Suppressor macrophage treated with lipopolysaccharide for 4 hours (primary cell): ENCODE measurements around the gene ECI1.

Source experiments
- DNase-seq: peaks from one replicate; pipeline ENCODE4 v3.0.0-alpha.2; 2020

ECI1 gene

GRCh38 chr16:2251296-2252111 lies at the start of gene ECI1:
Gene ECI1 (minus strand): TSS chr16:2251587. CDS start chr16:2251566, 21 bp downstream.
- peak; percentile 97 for DNase-seq

GRCh38 chr16:2299915-2300192 lies 48.5 kb upstream of the ECI1 start:
- DNase-seq, result no peak

DNA sequence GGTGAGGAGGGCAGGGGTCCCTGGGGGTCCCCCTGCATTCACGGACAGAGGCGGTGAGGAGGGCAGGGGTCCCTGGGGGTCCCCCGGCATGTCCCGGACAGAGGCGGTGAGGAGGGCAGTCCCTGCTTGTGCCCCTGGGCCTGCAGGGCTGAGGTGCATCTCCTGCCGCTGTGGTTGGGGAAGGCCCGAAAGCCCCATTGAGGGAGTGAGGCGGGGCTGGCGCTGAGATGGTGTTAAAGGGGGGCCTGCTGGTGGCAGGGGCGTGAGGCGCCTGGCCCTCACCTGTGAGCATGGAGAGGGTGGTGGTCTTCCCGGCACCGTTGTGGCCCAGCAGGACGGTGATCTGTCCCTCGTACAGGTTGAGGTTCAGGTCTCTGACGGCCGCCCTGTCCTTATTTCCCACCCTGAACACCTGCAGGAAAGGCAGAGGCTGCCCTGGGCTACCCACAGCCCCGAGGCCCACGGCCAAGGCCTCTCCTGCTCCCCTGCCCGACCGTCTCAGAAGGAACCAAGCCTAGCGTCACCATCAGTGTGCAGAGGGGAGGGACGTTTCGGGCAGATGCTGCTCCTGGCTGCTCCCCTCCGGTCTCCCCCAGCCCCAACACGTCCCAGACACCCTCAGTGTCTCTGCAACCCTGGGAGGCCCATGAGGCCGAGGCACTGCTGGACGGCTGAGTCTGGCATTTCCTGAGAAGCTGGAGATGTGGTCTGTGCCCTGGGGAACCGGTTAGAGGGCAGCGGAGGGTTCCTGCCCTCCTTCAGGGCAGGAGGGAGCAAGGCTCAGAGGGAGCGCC lies 47.9 kb upstream of the ECI1 start:
- DNase-seq, result no peak

- DNase-seq, result no peak
Observed at GRCh38 chr16:2298621-2299020, 47.2 kb upstream of the ECI1 start.

GRCh38 chr16:2297506-2297860 lies 46.1 kb upstream of the ECI1 start:
- DNase-seq, result no peak

- peak; percentile 35 for DNase-seq
Observed at GRCh38 chr16:2296661-2297505, 45.5 kb upstream of the ECI1 start.

GRCh38 chr16:2295056-2295798 lies 43.8 kb upstream of the ECI1 start:
- DNase-seq, result peak; percentile 1

- DNase-seq, result no peak
Observed at GRCh38 chr16:2292221-2292620, 40.8 kb upstream of the ECI1 start.

- no peak for DNase-seq
Observed at GRCh38 chr16:2289282-2289681, 37.9 kb upstream of the ECI1 start.

GRCh38 chr16:2288726-2289125 lies 37.3 kb upstream of the ECI1 start:
- no peak for DNase-seq

DNA sequence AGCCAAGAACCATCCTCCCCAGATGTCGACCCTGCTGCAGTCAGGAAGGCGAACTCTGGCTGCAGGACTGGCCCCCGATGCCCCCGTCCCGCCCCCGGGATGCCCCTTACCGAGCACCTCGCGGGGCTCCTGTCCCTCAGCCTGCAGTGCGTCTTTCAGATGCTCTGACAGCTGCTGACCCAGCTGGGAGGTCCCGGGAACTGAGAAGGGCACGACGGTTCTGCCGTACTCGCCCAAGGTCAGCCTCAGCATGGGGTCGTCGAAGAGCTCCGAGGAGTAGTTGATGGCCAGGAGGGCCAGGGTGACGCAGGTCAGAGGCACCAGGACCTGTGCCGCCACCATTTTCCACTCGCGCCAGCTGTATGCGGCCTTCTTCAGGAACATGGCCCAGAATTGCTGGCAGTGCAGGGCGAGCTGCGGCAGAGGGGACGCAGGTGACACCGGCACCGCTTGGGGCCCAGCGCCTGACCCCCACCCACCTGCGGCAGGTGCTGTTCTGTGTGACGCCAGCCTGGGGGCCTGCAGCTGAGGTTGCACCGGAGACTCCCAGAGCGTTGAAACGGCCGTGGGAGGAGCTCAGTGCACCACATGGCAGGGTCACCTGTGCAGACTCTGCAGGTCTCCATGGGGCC lies 36.6 kb upstream of the ECI1 start:
- DNase-seq, result no peak

DNA sequence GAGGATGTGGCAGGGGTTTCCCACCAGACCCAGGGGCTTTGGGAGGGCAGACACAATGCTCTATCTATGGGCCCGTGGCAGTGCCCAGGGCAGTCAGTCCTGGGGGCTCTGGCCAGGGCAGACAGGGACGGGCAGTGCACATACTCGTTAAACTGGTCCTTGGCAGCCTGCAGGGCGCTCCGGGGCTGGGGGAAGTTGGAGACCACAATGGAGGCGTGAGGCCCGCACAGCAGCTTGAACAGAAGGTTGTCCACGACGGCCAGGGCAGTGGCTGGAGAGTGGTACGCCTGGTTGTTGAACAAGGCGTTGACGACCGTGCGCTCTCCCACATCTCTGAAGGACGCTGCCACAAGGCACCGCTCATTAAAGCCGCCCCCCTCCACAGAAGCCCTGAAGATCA lies 35.2 kb upstream of the ECI1 start:
- DNase-seq, result no peak

DNA sequence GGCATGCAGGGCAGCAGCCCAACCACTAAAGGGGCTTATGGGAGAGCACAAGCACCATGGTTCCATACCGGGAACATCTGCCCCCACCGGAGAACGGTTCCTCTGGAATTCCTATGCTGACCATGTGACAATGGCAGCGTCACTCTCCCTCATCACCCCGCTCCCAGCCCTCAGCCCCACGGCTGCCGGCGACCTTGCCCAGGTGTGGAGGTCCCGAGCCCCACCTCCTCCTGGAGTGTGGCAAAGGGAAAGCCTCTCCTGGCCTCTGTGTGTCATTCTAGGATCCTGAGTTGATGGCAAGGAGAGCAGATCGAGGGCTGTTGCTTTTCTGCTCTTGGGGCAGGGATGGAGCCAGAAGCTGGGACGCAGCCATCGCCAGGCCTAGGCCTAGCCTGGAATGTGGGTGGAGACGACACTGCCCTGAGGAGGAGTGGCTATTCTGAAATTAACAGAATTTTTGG lies 34.4 kb upstream of the ECI1 start:
- DNase-seq, result no peak

GRCh38 chr16:2284797-2285576 lies 33.6 kb upstream of the ECI1 start:
- DNase-seq, result no peak

DNA sequence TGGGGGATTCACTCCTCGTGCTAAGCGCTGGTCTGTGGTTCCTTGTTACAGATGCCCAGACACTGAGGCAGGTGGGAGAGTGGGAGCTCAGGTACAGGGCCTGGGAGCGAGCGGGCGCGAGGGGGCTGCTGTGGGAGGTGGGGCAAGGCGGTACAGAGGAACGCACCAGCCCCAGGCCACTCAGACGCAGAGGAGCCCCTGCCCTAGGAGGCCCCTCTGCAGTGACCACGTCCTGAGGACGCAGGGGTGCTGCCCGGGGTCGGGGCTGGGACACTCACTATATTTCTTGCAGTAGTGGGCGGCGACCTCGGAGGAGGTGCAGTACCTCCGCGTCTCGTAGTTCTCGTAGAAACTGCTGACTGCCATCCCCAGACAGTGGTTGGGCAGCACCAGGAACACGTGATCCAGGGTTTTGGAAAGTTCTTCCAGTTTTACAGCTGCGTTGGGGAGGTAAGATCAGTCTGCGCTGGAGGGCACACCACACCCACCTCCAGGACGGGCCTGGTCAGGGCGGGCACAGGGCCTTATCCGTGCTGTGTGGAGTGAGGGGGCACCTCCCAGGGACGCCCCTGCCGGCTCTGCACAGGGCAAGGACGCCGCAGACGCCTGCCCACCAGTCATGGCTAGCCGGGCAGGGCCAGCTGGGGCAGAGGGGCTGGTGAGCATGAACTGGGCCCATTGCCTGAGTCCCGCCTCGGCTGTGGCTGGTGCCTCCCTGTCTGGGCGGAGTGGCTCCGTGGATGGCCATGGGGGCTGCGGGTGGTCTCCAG lies 32.8 kb upstream of the ECI1 start:
- no peak for DNase-seq

DNA sequence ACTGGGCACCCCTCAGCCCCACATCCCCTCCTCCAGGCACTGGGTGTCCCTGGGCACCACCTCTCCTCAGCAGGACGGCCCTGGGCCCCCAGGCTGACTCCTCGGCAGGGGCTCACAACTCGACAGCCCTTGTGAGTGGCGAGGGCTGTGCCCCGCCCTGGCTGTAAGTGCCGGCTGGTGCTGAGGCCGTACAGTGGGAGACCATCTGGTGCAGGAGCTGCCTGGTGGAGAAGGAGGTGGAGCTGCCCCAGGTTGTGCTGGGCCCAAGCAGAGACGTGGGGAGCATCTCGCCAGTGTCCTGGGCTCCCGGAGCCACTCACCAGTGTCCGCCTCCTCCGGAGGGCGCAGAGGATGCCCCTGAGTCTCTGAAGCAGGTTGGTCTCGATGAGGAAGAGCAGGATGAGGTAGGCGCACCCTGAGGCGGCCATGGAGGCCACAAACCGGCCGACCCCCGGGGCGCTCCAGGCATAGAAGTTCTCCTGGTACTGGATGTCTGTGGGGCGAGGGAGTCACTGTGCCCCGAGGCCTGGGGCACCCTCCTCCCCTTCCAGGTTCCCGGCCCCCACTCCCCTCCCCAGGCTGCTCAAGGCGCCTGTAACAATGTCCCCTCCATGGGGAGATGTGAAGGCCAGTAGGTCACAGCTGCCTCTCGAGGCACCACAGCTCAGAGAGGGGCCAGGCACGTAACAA lies 31.6 kb upstream of the ECI1 start:
- DNase-seq, result no peak

DNA sequence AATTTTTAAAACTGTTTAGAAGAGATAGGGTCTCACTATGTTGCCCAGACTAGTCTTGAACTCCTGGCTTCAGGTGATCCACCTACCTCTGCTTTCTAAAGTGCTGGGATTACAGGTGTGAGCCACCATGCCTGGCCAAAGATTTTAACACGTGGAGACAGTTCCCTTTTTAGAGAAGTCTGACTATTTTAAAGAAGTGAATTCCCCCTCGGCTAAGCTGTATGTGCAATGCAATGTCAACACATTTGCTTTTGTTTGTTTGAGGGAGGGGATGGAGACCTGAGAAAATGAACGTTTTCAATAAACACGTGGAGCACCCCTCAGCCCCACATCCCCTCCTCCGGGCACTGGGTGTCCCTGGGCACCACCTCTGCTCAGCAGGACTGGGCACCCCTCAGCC lies 30.9 kb upstream of the ECI1 start:
- DNase-seq, result no peak

DNA sequence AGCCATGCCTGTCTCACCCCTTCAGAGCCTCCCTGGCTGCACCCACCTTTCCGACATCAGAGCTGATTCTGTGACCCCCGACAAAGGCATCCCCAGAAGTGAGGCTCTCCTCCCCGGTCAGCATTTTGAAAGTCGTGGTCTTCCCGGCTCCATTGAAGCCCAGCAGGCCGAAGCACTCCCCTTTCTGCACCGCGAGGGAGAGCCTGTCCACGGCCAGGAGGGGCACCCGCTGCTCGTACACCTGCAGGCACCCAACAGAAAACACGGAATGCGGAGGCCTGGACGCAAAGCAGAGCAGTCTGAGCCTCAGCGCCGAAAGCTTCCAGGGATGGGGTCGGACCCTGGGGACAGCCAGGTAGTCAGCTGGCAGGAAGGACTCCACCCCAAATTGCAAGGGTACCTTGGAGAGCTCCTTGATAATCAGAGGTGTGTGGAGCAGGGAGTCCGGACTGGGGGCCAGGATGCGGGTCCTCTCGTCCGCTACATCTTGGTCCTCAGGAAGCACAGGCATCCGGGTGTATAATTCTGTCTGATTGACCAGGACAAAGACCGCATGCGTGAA lies 29.7 kb upstream of the ECI1 start:
- no peak for DNase-seq

DNA sequence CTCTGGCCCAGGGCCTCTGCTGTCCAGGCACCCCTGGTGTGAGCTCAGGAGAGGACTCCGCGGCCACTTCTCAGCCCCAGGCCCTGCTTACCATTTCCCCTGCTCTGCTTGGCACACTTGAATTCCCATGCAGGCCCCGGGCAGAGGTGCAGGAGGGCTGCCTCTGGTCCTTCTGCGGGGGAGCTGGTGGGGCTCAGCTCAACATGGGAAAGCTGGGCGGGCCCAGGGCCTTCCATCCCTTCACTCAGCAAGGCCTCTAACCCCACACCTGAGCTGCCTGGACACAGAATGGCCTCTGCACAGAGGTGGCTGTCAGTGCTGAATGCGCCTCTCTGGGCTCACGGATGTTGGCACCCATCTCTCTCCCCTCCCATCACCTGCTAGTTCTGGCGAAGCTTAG lies 29.1 kb upstream of the ECI1 start:
- DNase-seq, result no peak
